Mucosa of gallbladder (tissue), 1 donor: ENCODE results near the gene PTPN1. TPM values are rescaled to one million over a fixed set of nuclear protein-coding genes. Genes with fewer than 3 reads are reported as not detected.
"Not testable (repeated sequence)": the region's sequence is repeated elsewhere in the genome, so short reads cannot be mapped to it uniquely, and the experiment has no call there.

ENCODE experiments used
- DNase-seq: peaks from one replicate; pipeline ENCODE4 v3.0.0-alpha.2; 2020; ENCODE audit warnings: low spot score
- total RNA-seq: library from RNA; stranded (reverse); gene quantifications from one replicate; pipeline ENCODE4 v1.2.1, GENCODE V29; 2021
- donor health status: DM: no; HTN: no; CAD: no.

The PTPN1 gene
- total RNA-seq, 1 donor from 2014 or later: 24.0 TPM

DNA sequence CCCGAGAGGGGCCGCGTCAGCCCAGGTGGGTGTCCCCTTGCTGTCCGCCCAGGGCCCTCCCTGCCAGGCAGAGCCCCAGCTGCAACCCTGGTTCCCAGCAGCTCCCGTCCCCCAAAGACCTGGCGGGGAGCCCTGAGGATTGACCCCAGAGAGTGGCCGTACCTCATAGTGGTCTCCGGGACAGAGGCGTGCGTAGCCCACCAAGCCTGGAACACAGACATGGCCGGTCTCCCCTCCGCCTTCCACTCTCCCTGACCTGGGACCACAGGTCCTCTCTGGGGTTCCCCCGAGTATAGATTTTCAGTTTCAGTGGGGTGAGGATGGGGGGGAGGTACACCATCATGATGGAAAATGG is 98.5 kb downstream of the PTPN1 start:
- no peak for DNase-seq

DNA sequence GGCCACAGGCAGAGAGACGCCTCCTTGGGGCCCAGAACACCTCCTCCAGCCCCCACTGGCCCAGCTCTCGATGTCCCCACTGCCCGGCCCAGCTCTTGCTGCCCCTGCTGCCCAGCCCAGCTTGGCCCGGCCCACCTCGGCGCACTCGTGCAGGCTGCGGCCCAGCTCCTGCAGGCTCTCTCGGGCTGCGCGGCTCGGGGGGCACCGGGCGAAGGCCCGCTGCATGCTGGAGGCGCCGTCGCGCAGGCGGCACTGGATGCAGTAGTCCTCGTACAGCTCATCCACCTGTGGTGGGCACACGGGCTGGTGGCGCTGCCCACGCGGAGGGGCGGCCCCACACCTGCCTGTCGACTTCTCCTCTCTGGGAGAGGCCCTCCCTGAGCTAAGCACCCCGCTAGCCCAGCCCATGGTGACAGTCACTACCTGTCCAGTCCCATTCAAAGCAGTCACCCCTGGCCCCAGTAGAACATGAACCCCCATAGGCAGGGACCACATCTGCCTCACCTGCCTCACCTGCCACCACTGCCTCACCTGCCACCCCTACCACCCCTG is 99.3 kb downstream of the PTPN1 start:
- no peak for DNase-seq

DNA sequence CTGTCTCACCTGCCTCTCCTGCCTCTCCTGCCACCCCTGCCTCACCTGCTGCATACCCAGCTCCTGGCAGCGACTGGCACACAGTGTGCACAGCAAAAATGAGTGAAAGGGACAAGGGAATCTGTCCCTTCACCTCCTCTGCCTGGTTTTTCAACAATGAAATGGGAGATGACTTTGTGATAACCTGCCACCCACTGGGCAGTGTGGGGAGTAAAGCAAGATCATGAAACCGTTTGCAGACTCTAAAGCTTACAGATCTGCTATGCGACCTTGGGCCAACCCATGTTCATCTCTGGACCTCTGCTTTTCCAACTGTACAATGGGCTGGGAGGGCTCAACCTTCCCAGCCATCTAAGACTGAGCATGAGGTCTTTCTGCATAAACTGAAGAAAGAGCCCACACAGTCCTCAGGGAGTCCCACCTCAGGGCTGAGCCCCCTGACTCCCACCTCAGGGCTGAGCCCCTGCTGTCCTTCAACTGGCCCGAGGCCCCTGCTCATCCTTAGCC is 100.1 kb downstream of the PTPN1 start:
- DNase-seq: no peak

GRCh38 chr20:50611128-50611810 is 101.1 kb downstream of the PTPN1 start:
- DNase-seq: no peak

DNA sequence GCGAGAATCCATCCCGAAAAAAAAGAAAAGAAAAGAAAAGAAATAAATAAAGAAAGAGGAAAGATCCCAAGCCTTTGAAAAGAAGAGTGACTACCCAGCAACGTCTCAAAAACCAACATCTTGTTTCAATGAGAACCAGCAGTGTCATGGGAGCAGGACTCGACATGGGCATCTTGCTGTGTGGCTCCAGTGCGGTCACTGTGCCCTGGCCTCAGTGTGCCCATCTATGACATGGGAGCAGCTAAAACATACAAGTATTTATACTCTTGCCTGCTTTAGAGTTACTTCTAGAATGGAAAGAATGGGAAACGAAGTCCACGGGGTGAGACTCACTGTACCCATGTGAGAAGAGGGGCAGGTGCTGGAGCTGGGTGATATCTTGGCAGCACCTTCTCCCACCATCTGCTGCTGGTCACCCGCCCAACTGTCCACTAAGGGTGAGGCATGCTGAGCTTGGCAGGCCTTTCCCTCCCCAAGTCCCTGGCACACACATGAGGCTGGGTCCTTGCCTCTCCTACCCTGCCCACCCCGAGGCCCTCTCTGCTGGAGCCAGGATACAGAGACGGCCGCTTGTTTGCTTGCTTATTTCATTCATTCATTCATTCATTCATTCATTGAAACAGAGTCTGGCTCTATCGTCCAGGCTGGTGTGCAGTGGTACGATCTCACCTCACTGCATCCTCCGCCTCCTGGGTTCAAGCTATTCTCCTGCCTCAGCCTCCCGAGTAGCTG is 103.4 kb downstream of the PTPN1 start:
- no peak for DNase-seq

- DNase-seq: no peak
These were observed 105.2 kb downstream of the PTPN1 start for GRCh38 chr20:50615407-50615806.

- DNase-seq: no peak
These were observed 106.8 kb downstream of the PTPN1 start for GRCh38 chr20:50617022-50617421.

GRCh38 chr20:50618537-50618936 is 108.4 kb downstream of the PTPN1 start:
- DNase-seq: no peak

GRCh38 chr20:50620459-50620858 is 110.3 kb downstream of the PTPN1 start:
- DNase-seq: not testable (repeated sequence)

- DNase-seq: no peak
These were observed 111.0 kb downstream of the PTPN1 start for GRCh38 chr20:50621068-50621665.

DNA sequence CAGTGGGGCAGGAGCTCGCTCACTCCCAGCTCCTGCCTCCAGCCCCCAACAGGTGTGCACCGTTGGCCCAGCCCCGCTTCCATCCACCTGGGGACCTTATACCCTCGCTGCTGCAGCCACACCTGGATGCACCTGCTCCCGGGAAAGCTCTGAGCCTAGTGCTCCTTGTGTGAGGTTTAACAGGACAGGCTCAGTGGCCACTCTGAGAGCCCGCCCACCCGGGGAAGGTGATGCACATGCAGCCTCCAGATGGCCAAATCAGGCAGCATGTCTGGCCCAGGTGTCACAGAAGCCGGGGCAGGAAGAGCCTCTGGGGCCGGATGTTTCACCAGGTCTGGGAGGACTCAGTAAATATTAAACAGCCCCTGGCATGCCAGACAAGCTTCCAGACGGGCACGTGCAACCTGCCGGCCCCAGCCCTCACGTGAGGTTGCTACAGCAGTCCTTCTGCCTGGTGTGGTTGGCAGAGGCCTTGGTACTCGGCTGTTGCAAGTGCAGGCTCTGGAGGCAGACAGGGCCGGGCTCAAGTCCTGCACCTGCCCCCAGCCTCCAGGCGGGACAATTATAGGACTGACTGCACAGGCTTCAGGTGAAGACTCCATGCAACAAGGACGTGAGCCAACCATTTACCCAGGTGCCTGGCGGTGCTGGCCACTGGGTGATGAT is 114.3 kb downstream of the PTPN1 start:
- DNase-seq: peak; percentile 76

DNA sequence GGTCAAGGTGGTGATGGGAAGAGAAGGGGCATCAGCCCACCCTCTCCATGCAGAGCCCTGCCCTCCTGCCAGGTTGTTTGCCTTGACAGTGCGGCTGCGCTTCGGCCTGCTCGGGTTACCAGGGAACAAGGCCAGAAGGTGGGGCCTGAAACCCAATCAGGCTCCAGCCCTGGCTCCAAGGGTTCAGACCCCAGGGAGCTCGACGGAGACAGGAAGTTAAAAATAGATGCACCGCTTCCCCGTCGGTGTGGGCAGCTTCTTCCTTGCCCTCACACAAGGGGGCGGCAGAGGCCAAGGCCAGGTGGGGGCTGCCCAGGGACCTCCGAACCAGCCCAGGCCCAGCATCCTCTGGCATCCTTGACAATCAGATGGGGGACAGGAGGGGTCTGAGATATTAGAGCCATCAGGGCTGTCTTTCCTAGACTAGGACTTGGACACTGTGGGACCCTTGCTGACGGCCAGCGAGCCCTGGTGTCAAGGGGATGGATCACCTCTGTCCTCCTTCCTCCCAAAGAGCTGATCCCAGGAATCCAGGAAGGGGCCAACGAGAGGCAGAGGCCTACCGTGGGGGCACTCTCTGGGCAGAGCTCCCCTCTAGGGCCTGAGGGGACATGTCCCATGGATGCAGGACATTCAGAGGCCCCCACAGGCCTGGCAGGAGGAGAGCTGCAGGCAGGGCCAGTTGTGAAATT is 115.9 kb downstream of the PTPN1 start:
- DNase-seq: no peak

DNA sequence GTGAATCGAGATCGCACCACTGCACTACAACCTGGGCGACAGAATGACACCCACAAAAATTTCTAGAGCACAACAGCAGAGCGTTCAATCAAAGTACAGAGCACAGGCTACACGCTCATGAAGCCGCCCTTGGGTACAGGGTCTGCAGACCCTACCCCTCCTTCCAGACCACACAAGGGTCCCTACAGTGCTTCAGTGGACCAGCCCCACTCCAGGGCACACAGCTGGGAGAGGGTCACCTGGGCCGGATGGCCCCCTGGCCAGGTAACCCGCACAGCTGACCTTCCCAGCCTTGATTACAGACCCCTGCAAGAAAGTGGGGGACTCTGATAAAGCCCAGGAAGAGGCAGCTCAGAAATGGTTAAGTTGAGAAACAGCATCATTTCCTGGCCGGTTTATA is 117.6 kb downstream of the PTPN1 start:
- no peak for DNase-seq

GRCh38 chr20:50628332-50628731 is 118.1 kb downstream of the PTPN1 start:
- no peak for DNase-seq

DNA sequence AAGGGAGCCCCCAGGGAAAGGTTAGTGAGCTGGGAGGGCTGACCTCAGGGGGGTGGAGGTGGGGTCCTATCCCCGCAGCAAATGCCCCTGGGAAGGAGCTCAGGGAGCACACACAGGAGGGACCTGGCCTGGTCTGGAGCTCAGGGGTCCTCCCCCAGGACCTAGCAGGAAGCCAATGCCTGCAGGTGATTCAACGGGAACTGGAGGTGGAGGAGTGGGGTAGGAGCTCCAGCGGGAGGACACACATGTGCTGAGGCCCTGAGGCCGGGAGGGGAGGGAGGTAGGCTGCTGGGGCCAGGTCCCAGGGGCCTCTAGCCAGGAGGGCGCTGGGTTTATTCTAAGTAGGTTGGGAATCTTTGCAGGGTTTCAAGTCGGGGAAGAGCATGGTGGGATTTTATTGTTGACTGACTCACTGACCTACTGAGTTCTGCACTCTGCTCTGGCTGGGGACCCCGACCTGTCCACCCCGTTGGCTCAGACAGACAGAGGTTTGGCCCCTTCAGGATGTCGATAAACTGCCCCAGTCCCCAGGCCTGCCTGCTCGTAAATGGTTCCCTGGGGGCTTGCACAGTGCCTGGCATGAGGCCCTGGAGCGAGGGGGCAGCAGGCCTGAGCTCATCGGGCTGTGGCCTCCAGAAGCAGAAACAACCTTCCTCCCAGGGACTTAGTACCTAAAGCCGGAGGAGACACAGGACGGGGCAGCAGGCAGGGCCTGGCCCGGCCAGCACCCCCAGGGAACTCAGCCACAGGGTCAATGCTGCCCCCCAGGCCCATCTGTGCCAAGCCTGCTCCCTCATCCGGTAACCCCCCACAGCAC is 118.9 kb downstream of the PTPN1 start:
- DNase-seq: no peak

DNA sequence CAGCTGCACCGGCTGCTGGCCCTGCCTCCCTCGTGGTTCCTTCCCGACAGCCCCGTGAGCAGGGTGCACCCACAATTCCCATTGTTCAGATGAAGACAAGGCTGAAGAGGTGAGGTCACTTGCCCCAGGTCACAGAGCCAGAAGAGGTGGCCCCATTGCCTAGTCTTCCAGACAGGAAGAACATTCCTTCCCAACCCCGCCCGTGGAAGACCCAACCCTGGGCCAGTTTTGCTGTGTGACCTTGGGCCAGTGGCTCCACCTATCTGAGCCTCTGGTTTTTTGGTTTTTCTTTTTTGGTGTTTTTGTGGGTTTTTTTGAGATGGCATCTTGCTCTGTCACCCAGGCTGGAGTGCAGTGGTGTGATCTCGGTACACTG is 119.5 kb downstream of the PTPN1 start:
- no peak for DNase-seq

- DNase-seq: no peak
These were observed 120.5 kb downstream of the PTPN1 start for GRCh38 chr20:50630578-50631263.

DNA sequence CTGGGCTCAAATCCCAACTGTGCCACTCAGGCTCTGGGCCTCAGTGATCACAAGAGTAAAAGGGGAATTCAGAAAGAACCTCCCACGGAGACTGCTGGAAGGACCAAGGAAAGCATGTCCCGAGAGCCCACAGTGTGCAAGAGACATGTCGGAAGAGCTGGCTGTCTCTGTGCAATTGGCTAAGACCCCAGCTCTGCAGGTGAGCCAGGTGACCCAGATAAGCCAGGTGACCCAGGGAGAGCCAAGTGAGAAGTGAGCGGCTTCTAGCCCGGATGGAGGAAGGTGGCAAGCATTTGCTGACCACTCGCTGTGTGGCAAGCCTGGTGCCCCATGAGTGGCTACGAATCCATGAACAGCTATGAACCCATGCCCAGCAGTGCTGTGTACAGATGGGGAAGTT is 122.1 kb downstream of the PTPN1 start:
- DNase-seq: no peak

- DNase-seq: no peak
These were observed 122.5 kb downstream of the PTPN1 start for GRCh38 chr20:50632701-50633100.

GRCh38 chr20:50633361-50633760 is 123.2 kb downstream of the PTPN1 start:
- no peak for DNase-seq
